Panc1 (cell line): Measurements from ENCODE around the gene TNFAIP8L1. TPM values are rescaled to one million over a fixed set of nuclear protein-coding genes. Genes with fewer than 3 reads are reported as not detected.

Source experiments
- ATAC-seq: fragments of 200-7000 bp; cut with Tn5 transposase; 2 replicates; pipeline ENCODE4 v1.9.1; 2020; ENCODE audit warnings: mild to moderate bottlenecking, moderate library complexity
- BruUV-seq: library from RNA; stranded (reverse); fragments of 400-500 nt; replicated peaks from 2 replicates; lab custom pipeline; 2021; lab: Mats Ljungman, UMichigan
- CTCF ChIA-PET: fragments of 300-600 bp; sonication (Branson Sonifier 250); formaldehyde crosslinking; loops from one replicate; lab custom pipeline; 2022; ENCODE audit warnings: antibody characterized with exemption; lab: Charles Lee
- POLR2A ChIA-PET: fragments of 300-600 bp; sonication (Branson Sonifier 250); formaldehyde crosslinking; loops from one replicate; lab custom pipeline; 2022; ENCODE audit warnings: antibody characterized with exemption; lab: Charles Lee
- DNase-seq: peaks from one replicate; pipeline ENCODE4 v3.0.0-alpha.2; 2010; ENCODE audit warnings: low read depth, low spot score
- H3K27ac ChIP-seq: 2 replicates; pipeline ENCODE4 v1.5.1; 2011; ENCODE audit warnings: mild to moderate bottlenecking, low read length, inconsistent platforms
- H3K27me3 ChIP-seq: fragments of 200-500 bp; sonication (Bioruptor generic); 2 replicates; pipeline ENCODE4 v1.6.0; 2014; ENCODE audit warnings: low read length, inconsistent platforms; ENCODE audit not compliant: control insufficient read depth, insufficient read depth
- H3K36me3 ChIP-seq: fragments of 200-500 bp; sonication (Bioruptor generic); 2 replicates; pipeline ENCODE4 v1.5.1; 2014; ENCODE audit warnings: inconsistent platforms, mild to moderate bottlenecking, low read length, moderate library complexity; ENCODE audit not compliant: control insufficient read depth, insufficient read depth
- H3K4me1 ChIP-seq: 2 replicates; pipeline ENCODE4 v1.5.1; 2011; ENCODE audit warnings: inconsistent platforms, mild to moderate bottlenecking, low read length, moderate library complexity; ENCODE audit not compliant: control insufficient read depth, insufficient read depth
- H3K4me3 ChIP-seq, 2 experiments: 2 replicates each; pipeline ENCODE4 v1.5.1; 2011 to 2012; ENCODE audit warnings: low read depth in 2 of 2, low read length in 2 of 2, mild to moderate bottlenecking in 2 of 2, inconsistent platforms in 1 of 2, moderate library complexity in 1 of 2
- H3K9me3 ChIP-seq: fragments of 200-500 bp; sonication (Bioruptor generic); 2 replicates; pipeline ENCODE4 v1.5.1; 2014; ENCODE audit warnings: low read depth, mild to moderate bottlenecking, inconsistent platforms, low read length, moderate library complexity; ENCODE audit not compliant: control insufficient read depth, insufficient read depth
- CTCF ChIP-seq: fragments of 450-650 bp; IDR thresholded peaks from 2 replicates; pipeline ENCODE4 v1.5.1; 2017; ENCODE audit warnings: mild to moderate bottlenecking
- POLR2AphosphoS5 ChIP-seq: IDR thresholded peaks from 2 replicates; pipeline ENCODE4 v1.6.1; 2012; ENCODE audit warnings: mild to moderate bottlenecking, low read depth, low read length, moderate library complexity
- REST ChIP-seq, 2 experiments: IDR thresholded peaks; 2 replicates each; pipeline ENCODE4 v1.6.1; 2011 to 2012; ENCODE audit warnings: low read depth in 2 of 2, control low read depth in 1 of 2, low read length in 1 of 2, mild to moderate bottlenecking in 1 of 2, moderate library complexity in 1 of 2; ENCODE audit not compliant: insufficient read depth in 1 of 2
- SIN3A ChIP-seq: IDR thresholded peaks from 2 replicates; pipeline ENCODE4 v1.6.1; 2012; ENCODE audit warnings: low read depth, mild to moderate bottlenecking, low read length, moderate library complexity, borderline replicate concordance; ENCODE audit not compliant: insufficient read depth
- TCF7L2 ChIP-seq: IDR thresholded peaks from 2 replicates; pipeline ENCODE4 v1.6.1; 2011; ENCODE audit warnings: mild to moderate bottlenecking, low read depth, low read length, inconsistent platforms
- in situ Hi-C: cut with HindIII; loops from 2 replicates; pipeline ENCODE4 v1.10.0; 2016; ENCODE audit warnings: low sequenced_read_pairs, low pct_unique_long_range_greater_than_20kb
- intact Hi-C: fragments of 100-400 bp; cut with micrococcal nuclease; formaldehyde crosslinking; loops from one replicate; pipeline ENCODE4 v1.10.0; 2022; ENCODE audit not compliant: unreplicated experiment
- total RNA-seq: library from RNA; stranded (reverse); gene quantifications from one replicate; pipeline ENCODE4 v1.2.1, GENCODE V29; 2021; ENCODE audit not compliant: unreplicated experiment

Gene TNFAIP8L1
- total RNA-seq, 1 experiment from 2014 or later, result 4.8 TPM

GRCh38 chr19:4620675-4621074 is 18.6 kb upstream of the TNFAIP8L1 start:
- ATAC-seq, result no peak
- H3K36me3 ChIP-seq, result no peaks in the 10 kb centered on the region
- no TSS peak for BruUV-seq
- DNase-seq, result no peak
- no peak overlapping the region for H3K27ac ChIP-seq
- in situ Hi-C loops (no loop called here), intact Hi-C loops (no loop called here)
- H3K4me3 ChIP-seq, result no peak overlapping the region
- CTCF ChIA-PET, result interaction anchor here (0.6 kb wide), 1 partner anchor 62 kb away, joined by 5 read pairs; no protein-coding TSS in a partner anchor
- POLR2A ChIA-PET, result no interaction called here
- H3K4me1 ChIP-seq, result peaks cover 9% of the 10 kb centered on the region; the same call in 1 of the 2 replicates
- no peak for TF ChIP-seq POLR2AphosphoS5
- no peaks in the 10 kb centered on the region for H3K27me3 ChIP-seq
- no peaks in the 10 kb centered on the region for H3K9me3 ChIP-seq

- TF ChIP-seq POLR2AphosphoS5 (no peak), CTCF (peak; percentile 21; the same call in 1 of the 2 replicates)
- in situ Hi-C loops, result no loop called here
- POLR2A ChIA-PET, result no interaction called here
These were observed 16.5 kb upstream of the TNFAIP8L1 start for GRCh38 chr19:4622695-4623421.

GRCh38 chr19:4624301-4624700 is 15.0 kb upstream of the TNFAIP8L1 start:
- no TSS peak for BruUV-seq
- ChIA-PET POLR2A (no interaction called here), CTCF (interaction anchor here (0.6 to 1.0 kb wide), 3 partner anchors 34 to 57 kb away, joined by 3 to 11 read pairs (median 7); no protein-coding TSS in a partner anchor)
- Histone ChIP-seq H3K27ac (no peak overlapping the region), H3K27me3 (no peaks in the 10 kb centered on the region), H3K9me3 (no peaks in the 10 kb centered on the region), H3K4me3 (no peak overlapping the region), H3K4me1 (peaks cover 9% of the 10 kb centered on the region; the same call in 1 of the 2 replicates), H3K36me3 (no peaks in the 10 kb centered on the region)
- intact Hi-C loops (no loop called here), in situ Hi-C loops (no loop called here)
- no peak for DNase-seq
- no peak for ATAC-seq
- TF ChIP-seq POLR2AphosphoS5 (no peak), SIN3A (no peak), REST (IDR thresholded peaks at IDR 0.05; ENCODE audit: insufficient read depth in 1 of 2, low read depth in 2 of 2, low read length in 1 of 2) (no peak), TCF7L2 (no peak), CTCF (no peak)

More at GRCh38 chr19:4622695-4623421, 16.5 kb upstream of the TNFAIP8L1 start:
- H3K4me3 ChIP-seq, result no peak overlapping the region
- intact Hi-C loops, result no loop called here
- BruUV-seq, result no TSS peak
- H3K36me3 ChIP-seq, result no peaks in the 10 kb centered on the region
- H3K9me3 ChIP-seq, result no peaks in the 10 kb centered on the region
- no peaks in the 10 kb centered on the region for H3K27me3 ChIP-seq
- peak; percentile 39; the same call in 1 of the 2 replicates for ATAC-seq
- DNase-seq, result no peak
- CTCF ChIA-PET, result interaction anchor here (0.7 to 1.0 kb wide), 3 partner anchors 25 to 99 kb away, joined by 3 to 9 read pairs (median 5); no protein-coding TSS in a partner anchor
- H3K27ac ChIP-seq, result no peak overlapping the region
- peaks cover 9% of the 10 kb centered on the region; the same call in 1 of the 2 replicates for H3K4me1 ChIP-seq
